DND-41 (cell line): ENCODE data around the gene RSPRY1.

ENCODE experiments used
- CTCF ChIP-seq: IDR thresholded peaks from 2 replicates; pipeline ENCODE4 v1.5.1; 2012; ENCODE audit warnings: borderline replicate concordance, low read length, moderate library complexity, mild to moderate bottlenecking; ENCODE audit not compliant: poor library complexity, severe bottlenecking; ENCODE audit errors: extremely low read depth
- EZH2 ChIP-seq: IDR thresholded peaks from 3 replicates; pipeline ENCODE4 v1.6.1; 2012; ENCODE audit warnings: borderline replicate concordance, low read depth, mild to moderate bottlenecking, moderate library complexity, low read length, inconsistent platforms; ENCODE audit not compliant: severe bottlenecking

GRCh38 chr16:57268804-57269800 is 83.0 kb downstream of the RSPRY1 start:
- TF ChIP-seq CTCF, result no peak
- TF ChIP-seq EZH2, result no peak
